H9 (cell line): ENCODE data around the gene TYSND1. TPM values are rescaled to one million over a fixed set of nuclear protein-coding genes. Genes with fewer than 3 reads are reported as not detected.

Source experiments
- DNase-seq: peaks from one replicate; pipeline ENCODE4 v3.0.0-alpha.2; 2017
- H2AFZ ChIP-seq: one replicate; pipeline ENCODE4 v1.6.1; 2013; ENCODE audit warnings: mild to moderate bottlenecking, low read length, control low read depth, moderate library complexity
- H2AK5ac ChIP-seq: 2 replicates; pipeline ENCODE4 v1.6.1; 2013; ENCODE audit warnings: low read length, control low read depth, mixed read lengths; ENCODE audit not compliant: insufficient read length
- H2BK120ac ChIP-seq: one replicate; pipeline ENCODE4 v1.6.1; 2013; ENCODE audit warnings: low read depth, mild to moderate bottlenecking, low read length, control low read depth, inconsistent platforms; ENCODE audit not compliant: poor library complexity, severe bottlenecking
- H2BK12ac ChIP-seq: 2 replicates; pipeline ENCODE4 v1.6.1; 2013; ENCODE audit warnings: low read length, control low read depth, mixed read lengths, low read depth; ENCODE audit not compliant: insufficient read length
- H2BK15ac ChIP-seq: 2 replicates; pipeline ENCODE4 v1.6.1; 2013; ENCODE audit warnings: low read depth, low read length, control low read depth
- H2BK20ac ChIP-seq: one replicate; pipeline ENCODE4 v1.6.1; 2013; ENCODE audit warnings: low read depth, mild to moderate bottlenecking, low read length, control low read depth, inconsistent platforms; ENCODE audit not compliant: poor library complexity, severe bottlenecking
- H2BK5ac ChIP-seq: 2 replicates; pipeline ENCODE4 v1.6.1; 2013; ENCODE audit warnings: low read length, control low read depth, mixed read lengths; ENCODE audit not compliant: insufficient read length
- H3K14ac ChIP-seq: 2 replicates; pipeline ENCODE4 v1.6.1; 2013; ENCODE audit warnings: low read length, control low read depth; ENCODE audit not compliant: insufficient read depth
- H3K18ac ChIP-seq: 2 replicates; pipeline ENCODE4 v1.6.1; 2013; ENCODE audit warnings: low read depth, mild to moderate bottlenecking, mixed read lengths, low read length, control low read depth; ENCODE audit not compliant: insufficient read length
- H3K23ac ChIP-seq: 2 replicates; pipeline ENCODE4 v1.6.1; 2013; ENCODE audit warnings: low read length, control low read depth, mixed read lengths, low read depth; ENCODE audit not compliant: insufficient read length
- H3K23me2 ChIP-seq: 2 replicates; pipeline ENCODE4 v1.6.1; 2013; ENCODE audit warnings: low read depth, mild to moderate bottlenecking, mixed read lengths, low read length, control low read depth; ENCODE audit not compliant: insufficient read length, poor library complexity, severe bottlenecking
- H3K27ac ChIP-seq: 2 replicates; pipeline ENCODE4 v1.5.1; 2013; ENCODE audit warnings: low read length, control low read depth, mixed read lengths, low read depth; ENCODE audit not compliant: insufficient read length
- H3K27me3 ChIP-seq: 2 replicates; pipeline ENCODE4 v1.6.1; 2013; ENCODE audit warnings: low read length, control low read depth, inconsistent platforms; ENCODE audit not compliant: insufficient read depth
- H3K4ac ChIP-seq: 2 replicates; pipeline ENCODE4 v1.6.1; 2013; ENCODE audit warnings: low read depth, mild to moderate bottlenecking, control low read depth, inconsistent platforms, low read length, moderate library complexity
- H3K4me1 ChIP-seq: 2 replicates; pipeline ENCODE4 v1.6.1; 2013; ENCODE audit warnings: low read length, control low read depth, inconsistent platforms; ENCODE audit not compliant: insufficient read depth
- H3K4me2 ChIP-seq: 2 replicates; pipeline ENCODE4 v1.6.1; 2013; ENCODE audit warnings: low read length, control low read depth, mixed read lengths; ENCODE audit not compliant: insufficient read length, insufficient read depth
- H3K56ac ChIP-seq: 2 replicates; pipeline ENCODE4 v1.6.1; 2013; ENCODE audit warnings: low read depth, mild to moderate bottlenecking, mixed read lengths, low read length, control low read depth; ENCODE audit not compliant: insufficient read length
- H3K79me1 ChIP-seq: 2 replicates; pipeline ENCODE4 v1.6.1; 2013; ENCODE audit warnings: low read depth, mild to moderate bottlenecking, moderate library complexity, low read length, control low read depth, inconsistent platforms; ENCODE audit not compliant: insufficient read depth, poor library complexity, severe bottlenecking
- H3K79me2 ChIP-seq: 2 replicates; pipeline ENCODE4 v1.6.1; 2013; ENCODE audit warnings: low read length, control low read depth, inconsistent platforms; ENCODE audit not compliant: insufficient read depth
- H3K9ac ChIP-seq: 2 replicates; pipeline ENCODE4 v1.6.1; 2013; ENCODE audit warnings: low read length, control low read depth, mixed read lengths; ENCODE audit not compliant: insufficient read length; ENCODE audit errors: extremely low read depth
- H3K9me3 ChIP-seq: one replicate; pipeline ENCODE4 v1.6.1; 2013; ENCODE audit warnings: low read depth, low read length, inconsistent platforms; ENCODE audit not compliant: control insufficient read depth
- H3T11ph ChIP-seq: one replicate; pipeline ENCODE4 v1.6.1; 2013; ENCODE audit warnings: mild to moderate bottlenecking, low read length, control low read depth, inconsistent platforms
- H4K20me1 ChIP-seq: one replicate; pipeline ENCODE4 v1.6.1; 2013; ENCODE audit not compliant: control insufficient read depth, insufficient read length, insufficient read depth
- H4K5ac ChIP-seq: 2 replicates; pipeline ENCODE4 v1.6.1; 2013; ENCODE audit warnings: low read depth, mild to moderate bottlenecking, mixed read lengths, low read length, control low read depth; ENCODE audit not compliant: insufficient read length
- H4K8ac ChIP-seq: replicated peaks from 2 replicates; pipeline ENCODE4 v1.6.1; 2013; ENCODE audit warnings: low read length, control low read depth, mixed read lengths, low read depth; ENCODE audit not compliant: insufficient read length
- H4K91ac ChIP-seq: 2 replicates; pipeline ENCODE4 v1.6.1; 2013; ENCODE audit warnings: low read depth, mild to moderate bottlenecking, moderate library complexity, mixed read lengths, low read length, control low read depth; ENCODE audit not compliant: insufficient read length
- H3K27ac Mint-ChIP-seq, 3 experiments: 2 replicates in 2 of 3; 3 replicates in 1 of 3; pipeline ENCODE4 v1.8.0; 2020 to 2021; ENCODE audit warnings: mixed read lengths in 3 of 3, mild to moderate bottlenecking in 1 of 3, moderate library complexity in 1 of 3
- H3K27me3 Mint-ChIP-seq: 2 replicates; pipeline ENCODE4 v1.8.0; 2021; ENCODE audit warnings: low read depth, mild to moderate bottlenecking, moderate library complexity, mixed read lengths
- H3K36me3 Mint-ChIP-seq, 3 experiments: 2 replicates in 2 of 3; 3 replicates in 1 of 3; pipeline ENCODE4 v1.8.0; 2020 to 2021; ENCODE audit warnings: low read depth in 3 of 3, mixed read lengths in 3 of 3; ENCODE audit not compliant: insufficient read depth in 1 of 3
- H3K4me1 Mint-ChIP-seq, 2 experiments: 2 replicates each; pipeline ENCODE4 v1.8.0; 2020; ENCODE audit warnings: mixed read lengths in 2 of 2
- H3K4me3 Mint-ChIP-seq, 2 experiments: 2 replicates in 1 of 2; 3 replicates in 1 of 2; pipeline ENCODE4 v1.8.0; 2020 to 2021; ENCODE audit warnings: mild to moderate bottlenecking in 2 of 2, mixed read lengths in 2 of 2, moderate library complexity in 1 of 2
- H3K9me3 Mint-ChIP-seq, 2 experiments: 2 replicates in 1 of 2; 3 replicates in 1 of 2; pipeline ENCODE4 v1.8.0; 2020; ENCODE audit warnings: mild to moderate bottlenecking in 2 of 2, mixed read lengths in 2 of 2, moderate library complexity in 1 of 2
- WGBS: extraction: QIAGEN DNeasy Blood & Tissue Kit; methylation state at CpG from one replicate; pipeline ENCODE4 v1.1.7; 2013; ENCODE audit warnings: missing lambda C conversion rate, low lambda C conversion rate, mixed read lengths; ENCODE audit not compliant: insufficient read length; ENCODE audit errors: extremely low coverage; 5-methylcytosine and 5-hydroxymethylcytosine counted together
- total RNA-seq: library from RNA; stranded (reverse); gene quantifications from 2 replicates; pipeline ENCODE4 v1.2.1, GENCODE V29; 2021
- TF ChIP-seq, protein P1 (sequence below): fragments of 200-600 bp; sonication (generic); conservative IDR thresholded peaks from 3 replicates; pipeline ENCODE4 v1.8.0; 2021; ENCODE audit warnings: antibody characterized with exemption, mild to moderate bottlenecking

TYSND1 gene
- total RNA-seq, 1 experiment from 2014 or later: 12.8 TPM

DNA sequence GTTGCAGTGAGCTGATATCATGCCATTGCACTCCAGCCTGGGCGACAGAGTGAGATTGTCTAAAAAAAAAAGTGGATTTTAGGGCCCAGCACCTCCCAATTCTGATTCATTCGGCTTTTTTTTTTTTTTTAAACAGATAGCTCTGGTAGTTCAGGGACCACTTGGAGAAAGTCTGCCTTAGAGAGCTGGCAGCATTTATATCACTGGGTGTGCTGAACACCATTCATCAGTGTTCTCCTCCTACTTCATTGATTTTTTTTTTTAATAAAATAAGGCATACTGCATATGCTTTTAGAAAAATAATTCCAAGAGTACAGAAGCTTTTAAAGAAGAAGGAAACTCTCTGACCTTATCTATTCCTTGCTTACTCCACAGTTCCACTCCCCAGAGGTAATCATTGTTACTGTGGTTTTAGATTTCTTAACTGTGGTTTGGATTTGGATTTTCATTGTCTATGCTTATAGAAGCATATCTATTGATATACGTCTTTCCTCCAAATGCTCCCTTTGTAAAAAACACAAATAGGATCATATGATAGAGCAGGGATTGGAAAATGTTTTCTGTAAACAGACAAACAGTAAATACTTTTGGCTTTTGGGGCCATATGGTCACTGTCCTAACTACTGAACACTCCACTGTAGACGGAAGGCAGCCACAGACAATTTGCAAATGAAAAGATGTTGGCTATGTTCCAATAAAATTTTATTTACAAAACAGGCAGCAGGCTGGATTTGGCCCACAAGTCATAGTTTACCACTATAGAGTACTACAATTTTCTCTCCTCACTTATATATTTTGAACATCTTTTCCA, 44.9 kb upstream of the TYSND1 start:
- no peak overlapping the region for H2AK5ac ChIP-seq
- H3K14ac ChIP-seq: no peak overlapping the region
- no peak overlapping the region for H3K27ac ChIP-seq
- H3K18ac ChIP-seq: no peak overlapping the region
- no peak overlapping the region for H2AFZ ChIP-seq
- no peak overlapping the region for H3K4ac ChIP-seq
- H3K79me1 ChIP-seq: no peaks in the 10 kb centered on the region
- TF ChIP-seq, protein P1, sequence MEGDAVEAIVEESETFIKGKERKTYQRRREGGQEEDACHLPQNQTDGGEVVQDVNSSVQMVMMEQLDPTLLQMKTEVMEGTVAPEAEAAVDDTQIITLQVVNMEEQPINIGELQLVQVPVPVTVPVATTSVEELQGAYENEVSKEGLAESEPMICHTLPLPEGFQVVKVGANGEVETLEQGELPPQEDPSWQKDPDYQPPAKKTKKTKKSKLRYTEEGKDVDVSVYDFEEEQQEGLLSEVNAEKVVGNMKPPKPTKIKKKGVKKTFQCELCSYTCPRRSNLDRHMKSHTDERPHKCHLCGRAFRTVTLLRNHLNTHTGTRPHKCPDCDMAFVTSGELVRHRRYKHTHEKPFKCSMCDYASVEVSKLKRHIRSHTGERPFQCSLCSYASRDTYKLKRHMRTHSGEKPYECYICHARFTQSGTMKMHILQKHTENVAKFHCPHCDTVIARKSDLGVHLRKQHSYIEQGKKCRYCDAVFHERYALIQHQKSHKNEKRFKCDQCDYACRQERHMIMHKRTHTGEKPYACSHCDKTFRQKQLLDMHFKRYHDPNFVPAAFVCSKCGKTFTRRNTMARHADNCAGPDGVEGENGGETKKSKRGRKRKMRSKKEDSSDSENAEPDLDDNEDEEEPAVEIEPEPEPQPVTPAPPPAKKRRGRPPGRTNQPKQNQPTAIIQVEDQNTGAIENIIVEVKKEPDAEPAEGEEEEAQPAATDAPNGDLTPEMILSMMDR: no peak
- H2BK20ac ChIP-seq: no peak overlapping the region
- Mint-ChIP-seq H3K9me3 (no peaks in the 10 kb centered on the region), H3K27ac (no peak overlapping the region), H3K36me3 (no peaks in the 10 kb centered on the region), H3K27me3 (peaks cover 4% of the 10 kb centered on the region; the same call in 1 of the 2 replicates), H3K4me1 (no peaks in the 10 kb centered on the region), H3K4me3 (no peak overlapping the region)
- no peak overlapping the region for H2BK5ac ChIP-seq
- H3K4me2 ChIP-seq: no peak overlapping the region
- H3K9me3 ChIP-seq: no peaks in the 10 kb centered on the region
- no peak overlapping the region for H3K56ac ChIP-seq
- no peak overlapping the region for H3T11ph ChIP-seq
- no peaks in the 10 kb centered on the region for H3K4me1 ChIP-seq
- H3K79me2 ChIP-seq: no peaks in the 10 kb centered on the region
- no peaks in the 10 kb centered on the region for H3K27me3 ChIP-seq
- no peak overlapping the region for H4K91ac ChIP-seq
- no peak overlapping the region for H4K8ac ChIP-seq
- H4K5ac ChIP-seq: no peak overlapping the region
- no peaks in the 10 kb centered on the region for H4K20me1 ChIP-seq
- no peak overlapping the region for H2BK120ac ChIP-seq
- no peak overlapping the region for H3K9ac ChIP-seq
- DNase-seq: no peak
- no peak overlapping the region for H2BK12ac ChIP-seq
- no CpG with 5 or more reads among the region's 4 CpGs for WGBS
- H3K23me2 ChIP-seq: no peaks in the 10 kb centered on the region
- H3K23ac ChIP-seq: no peak overlapping the region
- H2BK15ac ChIP-seq: no peak overlapping the region
